Hematopoietic multipotent progenitor cell treated with erythropoietin and hydrocortisone succinate and interleukin-3 and kit ligand, for 4 days (in vitro differentiated cells): ENCODE results near the gene S100A6.
"Not testable (repeated sequence)": the region's sequence is repeated elsewhere in the genome, so short reads cannot be mapped to it uniquely, and the experiment has no call there.

ENCODE experiments used
- DNase-seq: peaks from one replicate; pipeline ENCODE4 v3.0.0-alpha.2; 2015

Gene S100A6

DNA sequence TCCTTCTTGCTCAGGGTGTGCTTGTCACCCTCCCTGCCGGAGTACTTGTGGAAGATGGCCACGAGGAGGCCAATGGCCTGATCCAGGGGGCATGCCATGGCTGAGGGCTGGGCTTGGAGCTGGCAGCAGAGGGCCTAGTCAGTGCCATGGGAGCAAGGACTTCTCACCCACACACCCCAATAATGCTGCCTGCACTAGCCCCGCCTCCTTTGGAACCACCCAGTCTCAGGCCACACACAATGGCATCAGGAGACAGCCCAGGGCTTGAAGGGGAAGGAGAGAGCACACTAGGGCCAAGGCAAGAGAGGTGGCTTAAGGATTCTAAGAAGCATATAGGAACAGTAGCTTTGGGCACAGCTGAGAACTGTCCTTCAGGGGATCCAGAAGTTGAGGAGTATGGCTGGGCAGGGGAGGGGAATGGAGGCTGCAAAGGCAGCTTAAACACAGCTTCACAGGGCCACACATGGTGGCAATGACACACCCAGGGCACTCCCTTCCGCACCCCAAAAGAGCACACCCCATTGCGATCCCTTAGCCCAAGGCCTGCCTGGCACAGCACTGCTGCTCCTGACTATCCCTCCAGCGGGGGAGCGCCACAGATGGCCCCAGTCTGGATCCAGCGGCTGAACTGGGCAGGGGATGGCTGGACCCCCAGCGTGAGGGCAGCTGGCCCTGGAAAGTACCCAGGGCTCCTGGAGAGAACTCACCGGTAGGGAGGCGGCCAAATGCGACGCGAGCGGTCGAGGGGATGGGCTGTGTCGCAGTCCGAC, at the start of gene S100A6:
TSS of gene S100A6 (minus strand) at position 750 of the 770 bp plus-strand sequence. CDS start at position 98, 652 bp downstream.
- DNase-seq = peak; percentile 86

DNA sequence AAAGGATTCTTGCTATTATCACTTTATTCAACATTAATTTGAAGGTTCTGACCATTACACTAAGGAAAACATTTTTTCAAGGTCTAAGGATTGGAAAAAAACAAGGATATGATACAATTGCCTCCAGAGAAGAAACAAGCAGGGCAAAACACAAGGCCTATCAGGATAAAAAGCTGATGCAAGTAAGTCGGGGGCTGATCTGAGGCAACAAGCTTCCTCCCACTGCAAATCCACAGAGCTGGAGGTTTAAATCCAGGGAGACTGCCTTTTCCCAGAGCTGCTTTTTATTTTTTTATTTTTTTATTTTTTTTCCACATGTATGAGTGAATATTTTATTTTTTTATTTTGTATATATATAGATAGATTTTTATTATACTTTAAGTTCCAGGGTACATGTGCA, 49.2 kb upstream of the S100A6 start:
- DNase-seq = no peak

DNA sequence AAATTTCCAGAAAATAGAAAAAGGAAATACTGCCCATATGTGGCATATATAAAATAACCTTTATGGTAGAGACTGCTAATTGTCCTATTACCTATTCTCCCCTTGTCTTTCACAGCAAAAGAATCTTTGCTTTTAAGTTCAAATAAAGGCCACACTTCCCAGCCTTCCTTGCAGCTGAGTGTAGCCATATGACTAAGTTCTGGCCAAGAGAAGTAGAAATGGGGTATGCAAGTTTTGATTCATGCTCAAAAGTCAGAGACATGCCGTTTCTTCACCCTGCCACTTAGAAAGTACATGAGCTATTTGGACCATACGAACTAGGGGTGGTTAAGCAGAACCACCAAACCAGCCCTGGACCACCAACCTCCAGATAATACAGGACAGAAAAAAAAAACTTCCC, 48.2 kb upstream of the S100A6 start:
- DNase-seq = no peak

DNA sequence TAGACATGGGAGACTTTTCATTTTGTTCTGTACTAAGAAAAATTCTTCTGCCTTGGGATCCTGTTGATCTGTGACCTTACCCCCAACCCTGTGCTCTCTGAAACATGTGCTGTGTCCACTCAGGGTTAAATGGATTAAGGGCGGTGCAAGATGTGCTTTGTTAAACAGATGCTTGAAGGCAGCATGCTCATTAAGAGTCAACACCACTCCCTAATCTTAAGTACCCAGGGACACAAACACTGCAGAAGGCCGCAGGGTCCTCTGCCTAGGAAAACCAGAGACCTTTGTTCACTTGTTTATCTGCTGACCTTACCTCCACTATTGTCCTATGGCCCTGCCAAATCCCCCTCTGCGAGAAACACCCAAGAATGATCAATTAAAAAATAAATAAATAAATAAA, 47.7 kb upstream of the S100A6 start:
- DNase-seq = not testable (repeated sequence)

DNA sequence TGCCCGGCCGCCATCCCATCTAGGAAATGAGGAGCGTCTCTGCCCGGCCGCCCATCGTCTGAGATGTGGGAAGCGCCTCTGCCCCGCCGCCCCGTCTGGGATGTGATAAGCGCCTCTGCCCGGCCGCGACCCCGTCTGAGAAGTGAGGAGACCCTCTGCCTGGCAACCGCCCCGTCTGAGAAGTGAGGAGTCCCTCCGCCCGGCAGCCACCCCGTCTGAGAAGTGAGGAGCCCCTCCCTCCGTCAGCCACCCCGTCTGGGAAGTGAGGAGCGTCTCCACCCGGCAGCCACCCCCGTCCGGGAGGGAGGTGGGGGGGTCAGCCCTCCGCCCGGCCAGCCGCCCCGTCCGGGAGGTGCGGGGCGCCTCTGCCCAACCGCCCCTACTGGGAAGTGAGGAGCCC, 47.0 kb upstream of the S100A6 start:
- DNase-seq = not testable (repeated sequence)

DNA sequence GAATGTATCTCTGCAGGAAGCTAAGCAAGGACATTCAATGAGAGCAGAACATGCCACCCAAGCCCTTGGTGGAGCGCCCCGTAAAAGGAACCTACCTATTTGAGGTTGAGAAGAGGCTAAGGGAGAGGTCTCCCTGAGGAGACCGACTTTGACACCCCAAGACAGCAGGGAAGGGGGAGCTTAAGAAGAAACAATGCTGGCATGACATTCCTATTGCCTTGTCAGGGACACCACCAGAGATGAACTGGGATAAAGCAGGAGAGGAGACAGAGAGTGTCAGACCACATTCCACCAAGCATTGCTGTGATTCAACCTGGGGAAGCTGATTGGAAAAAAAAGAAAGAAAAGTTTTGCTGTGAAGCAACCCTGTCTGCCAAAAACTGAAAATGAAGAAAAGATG, 43.1 kb upstream of the S100A6 start:
- DNase-seq = no peak

DNA sequence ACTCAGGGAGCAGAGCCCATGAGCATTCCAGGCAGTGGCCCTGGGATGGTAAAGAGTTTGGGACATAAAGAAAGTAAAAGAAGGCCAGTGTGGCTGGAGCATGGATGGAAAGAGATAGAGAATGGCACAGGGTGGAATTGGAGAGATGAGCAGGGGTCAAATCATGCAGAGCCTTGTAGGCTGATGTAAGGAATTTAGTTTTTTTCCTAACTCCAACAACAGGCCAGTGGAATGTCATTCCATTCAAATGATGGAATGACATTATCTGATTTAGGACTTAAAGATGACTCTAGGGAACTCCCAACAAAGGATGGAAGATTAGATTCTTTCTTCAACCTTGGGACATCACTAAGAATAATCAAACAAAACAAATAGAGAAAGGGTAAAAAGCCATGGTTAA, 42.7 kb upstream of the S100A6 start:
- no peak for DNase-seq

DNA sequence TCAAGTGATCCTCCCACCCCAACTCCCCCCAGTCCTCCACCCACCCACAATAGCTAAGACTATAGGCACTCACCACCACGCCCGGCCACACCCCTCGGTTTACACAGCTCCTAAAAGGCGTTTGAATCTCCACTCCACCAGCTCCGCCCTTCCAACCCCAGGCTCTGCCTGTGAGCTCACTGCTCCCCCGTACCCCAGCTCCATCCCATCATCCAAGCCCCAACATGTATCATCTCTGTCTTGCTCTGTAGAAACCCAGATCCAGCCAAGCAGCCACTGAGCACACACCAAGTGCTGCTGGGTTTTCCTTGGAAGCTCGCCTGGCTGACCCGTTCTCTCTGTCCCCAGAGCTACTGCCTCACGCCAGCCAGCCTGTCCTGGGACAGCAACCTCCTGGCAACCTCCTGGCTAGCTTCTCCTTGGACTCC, 41.8 kb upstream of the S100A6 start:
- DNase-seq = peak; percentile 50

DNA sequence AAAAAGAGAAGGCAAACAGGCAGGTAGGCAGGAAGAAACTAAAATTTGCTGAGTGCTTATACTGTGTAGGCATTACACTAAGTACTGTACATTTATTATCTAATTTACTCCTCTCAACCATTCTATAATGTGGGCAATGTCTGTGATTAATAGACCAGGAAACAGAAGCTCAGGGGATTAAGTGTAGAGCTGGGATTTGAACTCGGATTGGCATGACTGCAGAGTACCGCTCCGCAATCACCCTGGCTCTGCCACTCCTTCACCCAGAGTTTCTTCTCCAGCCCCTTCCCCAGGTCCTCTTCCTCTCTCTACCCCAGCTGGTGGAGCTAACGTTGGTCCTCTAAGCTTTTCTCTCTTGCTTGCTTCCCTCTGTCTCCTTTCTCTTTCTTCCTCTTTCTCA, 41.3 kb upstream of the S100A6 start:
- no peak for DNase-seq

DNA sequence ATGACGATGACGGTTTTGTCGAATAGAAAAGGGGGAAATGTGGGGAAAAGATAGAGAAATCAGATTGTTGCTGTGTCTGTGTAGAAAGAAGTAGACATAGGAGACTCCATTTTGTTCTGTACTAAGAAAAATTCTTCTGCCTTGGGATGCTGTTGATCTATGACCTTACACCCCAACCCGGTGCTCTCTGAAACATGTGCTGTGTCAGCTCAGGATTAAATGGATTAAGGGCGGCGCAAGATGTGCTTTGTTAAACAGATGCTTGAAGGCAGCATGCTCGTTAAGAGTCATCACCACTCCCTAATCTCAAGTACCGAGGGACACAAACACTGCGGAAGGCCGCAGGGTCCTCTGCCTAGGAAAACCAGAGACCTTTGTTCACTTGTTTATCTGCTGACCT, 39.7 kb upstream of the S100A6 start:
- DNase-seq = not testable (repeated sequence)

DNA sequence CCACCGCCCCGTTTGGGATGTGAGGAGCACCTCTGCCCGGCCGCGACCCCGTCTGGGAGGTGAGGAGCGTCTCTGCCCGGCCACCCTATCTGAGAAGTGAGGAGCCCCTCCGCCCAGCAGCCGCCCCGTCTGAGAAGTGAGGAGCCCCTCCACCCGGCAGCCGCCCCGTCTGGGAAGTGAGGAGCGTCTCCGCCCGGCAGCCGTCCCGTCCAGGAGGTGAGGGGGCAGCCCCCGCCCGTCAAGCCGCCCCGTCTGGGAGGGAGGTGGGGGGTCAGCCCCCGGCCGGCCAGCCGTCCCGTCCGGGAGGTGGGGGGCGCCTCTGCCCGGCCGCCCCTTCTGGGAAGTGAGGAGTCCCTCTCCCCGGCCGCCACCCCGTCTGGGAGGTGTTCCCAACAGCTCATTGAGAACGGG, 39.3 kb upstream of the S100A6 start:
- DNase-seq = not testable (repeated sequence)

DNA sequence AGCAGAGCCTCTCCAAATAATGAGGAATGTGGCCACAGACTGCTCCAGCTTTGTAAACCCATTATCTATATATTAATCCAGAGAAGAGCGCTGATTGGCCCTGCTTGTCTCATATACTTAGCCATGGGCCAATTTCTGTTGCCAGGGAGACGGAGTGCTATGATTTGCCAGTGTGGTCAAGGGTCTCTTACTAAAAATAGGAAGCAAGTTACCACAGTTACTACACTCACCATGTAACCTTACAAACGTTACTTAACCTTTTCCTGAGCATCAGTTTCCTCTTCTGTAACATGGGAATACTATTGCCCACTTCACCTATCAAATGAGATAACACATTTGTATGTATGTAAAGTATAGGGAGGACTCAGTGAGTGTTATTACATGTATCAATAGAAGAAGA, 37.6 kb upstream of the S100A6 start:
- peak; percentile 52 for DNase-seq

DNA sequence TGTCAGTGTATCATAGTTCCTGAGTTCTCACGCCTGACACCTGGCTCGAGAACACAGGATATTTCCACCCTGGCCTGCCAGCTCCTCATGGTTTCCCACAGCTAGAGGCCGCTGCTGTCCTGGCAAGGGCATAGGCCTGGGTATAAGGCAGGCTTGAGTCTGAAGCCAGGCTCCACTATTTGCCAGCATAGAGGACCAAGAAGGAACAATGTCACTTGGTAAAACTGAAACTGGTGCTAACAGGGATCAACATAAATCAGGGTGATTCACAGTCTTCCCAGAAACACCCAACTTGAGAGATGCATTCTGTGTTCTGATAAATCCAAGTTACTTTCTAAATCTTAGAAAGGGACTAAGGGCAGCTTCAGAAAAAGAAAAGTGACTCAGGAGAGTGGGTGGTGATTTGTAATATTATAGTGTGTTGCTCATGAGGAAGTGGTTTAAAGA, 36.8 kb upstream of the S100A6 start:
- peak; percentile 90 for DNase-seq

DNA sequence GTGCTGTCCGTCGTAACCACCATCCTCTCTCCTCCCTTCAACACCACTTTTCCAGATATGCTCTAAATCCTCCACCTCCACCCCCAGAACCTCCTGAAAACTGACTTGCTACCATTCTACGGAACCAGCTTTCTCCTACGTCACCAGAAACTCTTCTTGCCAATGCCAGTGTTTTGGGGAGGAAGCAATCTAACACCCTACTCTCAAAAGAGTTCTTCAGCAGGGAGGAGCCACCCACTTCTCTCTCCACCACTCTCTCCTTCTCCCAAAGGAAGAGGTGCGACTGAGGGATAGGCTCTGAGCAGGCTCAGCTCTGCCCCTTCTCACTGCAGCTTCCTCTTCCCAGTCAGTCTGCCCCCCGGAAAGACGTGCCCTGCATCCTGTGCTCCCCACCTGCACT, 35.9 kb upstream of the S100A6 start:
- DNase-seq = no peak

DNA sequence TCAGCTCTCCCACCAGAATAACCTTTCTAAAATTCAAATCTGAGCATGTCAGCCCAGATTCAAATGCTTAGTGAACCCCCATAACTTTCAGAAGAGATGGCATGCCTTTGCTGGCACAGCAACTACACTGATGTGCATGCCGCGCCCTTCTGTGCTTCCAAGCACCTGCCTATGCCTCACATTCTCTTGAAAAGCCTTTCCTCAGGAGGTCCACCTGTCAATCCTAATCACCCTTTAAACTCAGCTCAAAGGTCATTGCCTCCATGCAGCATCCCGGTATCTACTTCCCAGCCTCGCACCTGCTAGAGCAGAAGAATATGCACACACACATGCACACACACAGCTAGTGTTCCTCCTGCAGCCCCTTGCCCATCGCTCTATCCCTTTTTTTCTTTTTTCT, 35.1 kb upstream of the S100A6 start:
- DNase-seq = no peak

DNA sequence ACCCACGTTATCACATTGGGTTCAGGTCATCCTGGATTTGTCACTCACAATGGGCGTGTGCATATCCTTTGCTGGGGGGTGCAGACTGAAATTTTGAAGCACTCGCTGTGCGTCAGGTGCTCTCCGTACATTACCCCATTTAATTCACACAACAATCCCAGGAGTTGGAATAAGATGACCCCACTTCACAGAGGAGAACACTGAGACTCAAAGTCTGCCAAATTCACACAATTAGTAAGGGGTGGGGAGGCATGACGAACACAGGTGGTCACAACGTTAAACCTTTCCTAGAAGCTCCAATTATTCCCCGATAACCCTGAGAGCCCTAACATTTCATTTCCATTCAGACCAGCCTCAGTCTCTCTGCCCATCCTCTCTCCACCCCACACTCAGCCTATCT, 33.7 kb upstream of the S100A6 start:
- DNase-seq = no peak

DNA sequence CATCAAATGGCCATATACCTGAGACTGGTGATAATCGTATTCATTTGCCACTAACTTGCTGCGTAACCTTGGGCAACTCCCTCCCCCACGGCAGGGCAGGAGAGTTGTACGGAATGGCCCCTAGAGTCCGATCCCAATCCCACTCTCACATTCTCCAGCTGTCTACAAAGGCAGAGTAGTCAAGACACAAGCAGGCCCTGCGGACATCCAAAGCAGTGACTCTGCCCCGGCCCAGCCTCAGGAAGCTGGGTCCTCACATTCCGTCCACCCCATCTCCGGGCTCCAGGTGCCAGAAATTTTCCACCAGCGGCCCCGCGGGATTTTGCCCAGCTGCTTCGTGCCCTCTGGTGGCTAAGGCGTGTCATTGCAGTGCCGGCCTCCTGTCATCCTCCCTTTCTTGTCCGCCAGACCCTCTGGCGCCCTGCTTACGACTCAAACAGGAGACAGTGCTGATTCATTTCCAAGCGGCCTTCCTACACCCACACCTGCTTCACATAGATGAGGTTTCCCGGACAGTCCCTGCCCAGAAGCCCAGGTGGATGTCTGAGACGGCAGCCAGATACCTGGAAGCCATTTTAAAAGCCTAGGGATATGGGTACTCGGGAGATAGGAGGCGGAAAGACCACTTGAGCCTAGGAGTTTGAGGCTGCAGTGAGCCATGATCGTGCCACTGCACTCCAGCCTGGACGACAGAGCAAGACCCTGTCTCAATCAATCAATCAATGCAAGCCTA, 32.7 kb upstream of the S100A6 start:
- DNase-seq = peak; percentile 93

DNA sequence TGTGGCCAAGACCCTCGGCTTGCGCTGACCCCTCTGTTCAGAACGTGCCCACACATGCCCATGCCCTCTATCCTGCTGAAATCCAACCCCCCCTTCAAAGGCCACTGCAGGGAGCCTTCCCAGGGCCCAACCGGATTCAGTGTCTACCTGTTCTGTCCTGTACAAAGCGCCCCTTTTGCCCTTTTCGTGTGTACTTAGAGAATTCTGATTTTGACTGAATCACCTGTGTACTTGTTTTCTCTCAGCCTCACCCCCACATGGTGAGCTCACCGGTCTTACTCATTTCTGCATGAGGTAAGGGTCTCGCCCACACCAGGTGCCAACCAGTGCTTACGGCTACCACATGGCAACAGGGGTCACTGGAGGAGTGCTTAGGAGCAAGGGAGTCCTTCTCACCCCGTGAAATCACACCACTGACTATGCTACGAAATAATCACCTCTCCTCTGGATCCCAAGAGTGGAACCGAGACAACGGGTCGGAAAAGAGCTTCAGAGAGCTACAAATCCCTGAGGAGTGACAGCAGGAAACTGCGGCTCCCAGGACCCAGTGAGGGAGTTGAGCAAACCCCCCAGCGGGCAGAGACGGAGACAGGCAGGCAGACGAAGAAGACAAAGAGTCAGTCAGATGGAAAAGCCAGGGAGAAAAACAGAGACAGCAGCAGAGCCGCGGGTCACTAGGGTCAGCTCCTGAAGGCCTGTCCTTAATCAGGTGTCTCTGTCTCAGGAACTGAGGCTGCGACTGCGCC, 32.0 kb upstream of the S100A6 start:
- DNase-seq = no peak

DNA sequence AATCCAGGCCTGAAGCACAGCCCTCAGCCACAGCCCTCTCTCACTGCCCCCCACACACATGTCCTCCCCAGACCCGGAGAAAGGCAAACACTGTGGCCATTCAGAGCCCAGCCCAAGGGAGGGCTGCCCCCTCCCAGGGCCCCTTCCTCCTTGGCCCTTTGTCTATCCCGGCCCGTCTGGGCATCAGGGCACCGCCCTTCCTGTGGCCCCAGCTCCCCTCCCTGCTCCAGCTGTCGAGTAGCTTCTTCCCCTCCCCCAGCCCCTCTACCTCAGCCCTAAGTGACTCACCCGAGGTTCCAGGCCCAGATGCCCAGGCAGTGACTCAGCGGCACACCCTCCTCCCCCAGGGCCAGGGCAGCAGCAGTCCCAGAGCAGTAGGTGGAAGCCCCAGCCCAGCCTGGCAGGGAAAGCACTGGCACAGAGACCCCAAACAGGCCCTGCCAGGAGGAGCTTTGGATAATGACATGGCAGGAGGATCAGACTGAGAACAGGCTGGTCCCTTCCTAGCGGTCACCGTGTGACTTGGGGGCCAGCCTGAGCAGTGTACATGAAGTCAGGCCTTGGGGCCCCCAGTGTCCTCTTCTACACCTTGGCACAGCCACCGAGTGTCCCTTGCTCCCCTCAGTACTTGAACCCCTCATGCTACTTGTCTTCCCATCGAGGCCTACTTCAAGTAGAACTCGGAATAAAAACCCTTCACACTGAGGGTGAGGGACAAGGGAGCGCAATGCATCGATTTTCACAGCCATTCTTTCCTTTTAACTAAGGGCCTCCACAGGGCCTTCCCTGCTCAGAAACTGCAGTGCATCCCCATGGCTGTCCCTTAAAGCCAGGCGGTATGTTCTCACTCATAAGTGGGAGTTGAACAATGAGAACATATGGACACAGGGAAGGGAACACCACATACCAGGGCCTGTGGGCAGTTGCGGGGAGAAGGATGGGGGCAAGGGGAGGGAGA, 30.9 kb upstream of the S100A6 start:
- DNase-seq = peak; percentile 99

DNA sequence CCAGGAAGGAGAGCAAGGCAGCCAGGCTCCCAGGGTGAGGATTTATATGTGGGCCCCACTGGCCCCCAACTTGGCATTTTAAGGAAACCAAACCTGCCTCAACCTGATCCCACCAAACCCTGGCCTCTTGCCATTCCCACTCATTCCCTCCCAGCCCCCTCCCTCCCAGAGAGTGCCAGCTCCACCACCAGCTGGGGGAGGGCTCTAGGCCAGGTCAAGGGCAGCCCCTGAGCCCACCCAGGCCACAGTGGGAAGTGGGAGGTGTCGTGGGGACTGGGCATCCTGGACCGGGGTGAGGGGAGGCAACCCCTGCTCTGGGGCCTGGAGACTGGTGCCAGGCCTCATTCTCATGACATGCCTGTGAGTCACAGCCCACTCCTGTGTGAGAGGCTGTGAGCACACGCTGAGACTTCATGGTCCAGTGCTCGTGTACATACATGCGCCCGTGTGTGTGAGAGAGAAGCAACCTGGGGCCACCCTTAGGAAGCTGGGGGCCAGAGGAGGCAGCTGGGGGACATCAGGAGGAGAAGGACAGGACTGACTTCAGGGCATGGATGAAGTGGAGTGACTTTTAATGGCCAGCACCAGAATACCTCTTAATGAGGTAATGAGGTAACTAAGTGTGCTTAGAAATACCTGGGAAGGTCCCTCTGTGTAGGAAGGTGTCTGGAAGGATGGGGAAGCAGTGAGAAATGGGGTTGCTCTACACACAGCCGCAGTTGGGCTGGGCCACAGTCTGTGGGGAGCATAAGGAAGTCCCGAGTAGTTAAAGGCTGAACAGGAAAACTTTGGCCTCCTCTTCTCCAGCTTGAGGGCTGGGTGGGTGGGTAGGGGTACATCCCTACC, 30.0 kb upstream of the S100A6 start, which contains the start of gene S100A2:
TSS of gene S100A2 (minus strand) at position 316 of the 846 bp plus-strand sequence. CDS start 1,967 bp downstream, outside the sequence.
- peak; percentile 66 for DNase-seq

DNA sequence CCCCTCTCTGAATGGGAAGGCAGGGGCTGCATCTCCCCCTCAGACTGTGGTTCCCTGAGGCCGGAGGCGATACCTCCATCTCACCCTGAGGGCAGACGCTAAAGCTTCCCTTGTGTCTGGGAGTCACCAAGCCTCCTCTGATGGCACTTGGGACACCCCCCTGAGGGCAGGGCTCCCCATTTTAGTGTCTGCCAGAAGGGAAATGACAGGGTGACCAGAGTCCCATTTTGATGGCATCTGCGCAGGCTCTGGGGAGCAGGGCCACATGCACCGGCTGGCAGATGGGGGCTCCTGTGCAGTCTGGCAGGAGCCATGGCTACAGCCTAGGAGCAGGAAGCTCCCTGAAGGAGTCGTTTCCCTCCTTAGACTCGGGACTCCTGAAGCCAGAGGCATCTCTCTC, 28.2 kb upstream of the S100A6 start:
- DNase-seq = no peak
